ENCODE data around the gene NEDD8. TPM values are rescaled to one million over a fixed set of nuclear protein-coding genes. Genes with fewer than 3 reads are reported as not detected.

NEDD8 gene
- total RNA-seq, 2 experiments from 2014 or later, result 178 to 229 TPM

DNA sequence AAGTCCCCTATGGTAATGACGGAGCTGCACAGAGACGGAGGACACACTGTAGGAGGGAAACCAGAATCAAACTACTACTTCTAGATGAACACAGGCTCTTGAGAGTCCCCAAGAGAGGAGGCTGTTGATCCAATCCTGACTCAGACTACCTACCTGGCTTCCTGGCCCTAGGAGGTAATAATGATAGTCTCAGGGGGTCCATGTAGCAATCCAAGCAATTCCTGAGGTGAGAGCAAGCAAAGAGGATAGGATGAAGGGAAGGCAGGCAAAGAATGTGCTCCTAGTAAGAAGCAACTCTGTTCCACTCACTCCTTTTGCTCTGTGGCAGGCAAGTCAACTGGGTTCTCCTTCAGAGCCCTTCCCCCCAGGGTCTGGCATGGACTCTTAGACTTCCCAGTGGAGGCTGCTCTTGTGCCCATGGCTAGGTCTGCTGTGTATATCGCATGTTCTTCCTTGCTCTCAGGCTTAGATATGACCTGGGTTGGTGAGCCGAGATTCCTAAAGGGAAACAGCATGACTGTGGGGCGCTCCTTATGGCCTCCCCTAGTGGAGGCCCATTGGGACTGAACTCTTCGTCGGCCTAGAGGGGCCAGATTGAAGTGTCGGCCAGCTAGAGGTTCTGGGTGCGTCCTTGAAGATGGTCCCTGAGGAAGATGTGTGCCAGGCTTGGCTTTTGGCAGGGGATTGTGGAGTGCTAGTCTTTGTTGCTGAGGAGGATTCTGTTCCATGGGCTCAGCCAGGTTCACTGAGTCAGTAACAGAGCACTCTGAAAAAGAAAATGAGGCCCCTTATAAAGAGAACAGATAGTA, 8.1 kb upstream of the NEDD8 start:
- H3K27me3 Mint-ChIP-seq, result no peaks in the 10 kb centered on the region
- H3K36me3 Mint-ChIP-seq (ENCODE audit: low read depth), result peaks cover 64% of the 10 kb centered on the region
- H3K9me3 Mint-ChIP-seq, result no peaks in the 10 kb centered on the region
- ChIA-PET CTCF (interaction anchor here (3.0 to 4.2 kb wide), 4 partner anchors 24 to 69 kb away, joined by 20 to 93 read pairs (median 60); partner anchors contain the start of genes CIDEB, DHRS1, LTB4R and LTB4R2), POLR2A (no interaction called here)
- peaks cover 69% of the 10 kb centered on the region for H3K4me1 Mint-ChIP-seq
- no peak for DNase-seq
- H3K27ac Mint-ChIP-seq, result peak overlapping the region; percentile 84
- H3K4me3 Mint-ChIP-seq, result peak overlapping the region; percentile 95

DNA sequence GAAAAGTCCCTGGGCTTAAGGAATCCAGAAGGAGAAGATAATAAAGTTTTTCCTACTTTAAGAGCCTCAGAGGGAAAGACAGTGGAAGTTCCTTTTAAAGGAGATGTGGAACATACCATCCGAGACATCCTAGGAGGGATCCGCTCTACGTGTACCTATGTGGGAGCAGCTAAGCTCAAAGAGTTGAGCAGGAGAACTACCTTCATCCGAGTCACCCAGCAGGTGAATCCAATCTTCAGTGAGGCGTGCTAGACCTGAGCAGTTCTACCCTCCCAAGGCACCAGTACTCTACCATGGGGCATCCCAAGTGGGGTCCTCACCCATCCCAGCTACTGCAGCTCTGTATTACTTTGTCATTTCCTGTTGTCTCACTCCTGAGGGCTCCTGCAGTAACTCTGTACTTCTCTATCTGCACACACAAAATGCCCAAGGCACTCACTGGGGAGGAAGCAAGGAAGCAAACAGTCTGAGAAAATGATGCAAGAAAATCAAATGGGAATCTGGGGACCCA, 6.4 kb upstream of the NEDD8 start:
- peak overlapping the region; percentile 70 for H3K27ac Mint-ChIP-seq
- peaks cover 77% of the 10 kb centered on the region for H3K4me1 Mint-ChIP-seq
- POLR2A ChIA-PET, result interaction anchor here (0.6 kb wide), 1 partner anchor 76 kb away, joined by 7 read pairs; no protein-coding TSS in a partner anchor
- no peaks in the 10 kb centered on the region for H3K9me3 Mint-ChIP-seq
- no peak for DNase-seq
- H3K36me3 Mint-ChIP-seq (ENCODE audit: low read depth), result peaks cover 73% of the 10 kb centered on the region
- CTCF ChIA-PET, result interaction anchor here (0.7 to 2.2 kb wide), 10 partner anchors 8 to 77 kb away, joined by 3 to 8 read pairs (median 4); partner anchors contain the start of genes CHMP4A, IRF9 and MDP1
- H3K4me3 Mint-ChIP-seq, result no peak overlapping the region
- H3K27me3 Mint-ChIP-seq, result no peaks in the 10 kb centered on the region

DNA sequence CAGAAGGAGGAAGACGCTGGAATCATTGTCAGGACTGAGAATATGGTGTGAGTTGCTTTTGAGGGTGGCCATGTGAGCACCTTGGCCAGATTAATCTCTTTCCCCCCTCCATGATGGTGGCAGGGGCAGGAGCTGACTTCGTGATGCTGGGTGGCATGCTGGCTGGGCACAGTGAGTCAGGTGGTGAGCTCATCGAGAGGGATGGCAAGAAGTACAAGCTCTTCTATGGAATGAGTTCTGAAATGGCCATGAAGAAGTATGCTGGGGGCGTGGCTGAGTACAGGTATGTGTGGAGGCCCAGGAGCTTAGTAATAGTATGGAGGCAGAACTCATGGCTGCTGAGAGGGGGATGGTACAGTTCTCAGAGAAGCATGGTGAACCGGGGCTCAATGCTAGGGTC, 6.0 kb upstream of the NEDD8 start:
- ChIA-PET CTCF (interaction anchor here (0.7 to 2.2 kb wide), 11 partner anchors 9 to 81 kb away, joined by 3 to 8 read pairs (median 3); partner anchors contain the start of genes CHMP4A, IRF9 and MDP1), POLR2A (no interaction called here)
- DNase-seq, result no peak
- Mint-ChIP-seq H3K27ac (no peak overlapping the region), H3K27me3 (no peaks in the 10 kb centered on the region), H3K4me3 (no peak overlapping the region), H3K36me3 (ENCODE audit: low read depth) (peaks cover 73% of the 10 kb centered on the region), H3K9me3 (no peaks in the 10 kb centered on the region), H3K4me1 (peaks cover 77% of the 10 kb centered on the region)

GRCh38 chr14:24237463-24237955, 5.3 kb upstream of the NEDD8 start:
- POLR2A ChIA-PET, result no interaction called here

DNA sequence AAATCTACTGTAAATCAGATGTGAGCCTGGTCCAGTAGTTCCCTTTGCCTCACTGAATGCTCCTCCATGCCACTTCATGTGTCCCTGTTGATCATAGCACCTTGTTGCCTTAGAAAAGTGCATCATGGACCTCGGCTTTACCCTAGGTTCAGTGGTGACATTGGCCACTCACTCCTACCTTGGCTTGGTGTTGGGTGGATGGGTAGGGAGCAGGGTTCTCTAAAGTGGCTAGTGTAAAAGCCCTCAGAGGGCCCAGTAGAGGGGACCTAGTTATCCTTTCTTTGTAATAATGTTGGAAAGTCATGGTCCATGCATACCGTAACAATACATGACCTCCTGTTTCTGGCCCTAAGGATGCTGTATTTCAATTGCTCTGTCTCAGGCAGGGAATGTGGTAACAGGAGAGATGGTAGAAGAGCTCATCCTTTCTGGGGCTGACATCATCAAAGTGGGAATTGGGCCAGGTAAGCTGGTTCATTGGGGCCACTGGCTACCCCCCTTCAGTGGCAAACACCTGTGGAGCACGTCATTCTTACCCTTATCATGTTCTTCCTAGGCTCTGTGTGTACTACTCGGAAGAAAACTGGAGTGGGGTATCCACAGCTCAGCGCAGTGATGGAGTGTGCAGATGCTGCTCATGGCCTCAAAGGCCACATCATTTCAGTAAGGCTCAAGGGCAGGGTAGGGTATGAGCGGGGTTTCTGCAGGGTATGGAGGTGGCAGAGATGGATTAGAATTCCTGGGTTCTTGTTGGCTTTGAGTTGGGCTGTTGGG, 4.7 kb upstream of the NEDD8 start:
- DNase-seq, result no peak
- H3K9me3 Mint-ChIP-seq, result no peaks in the 10 kb centered on the region
- peaks cover 71% of the 10 kb centered on the region for H3K36me3 Mint-ChIP-seq (ENCODE audit: low read depth)
- H3K4me1 Mint-ChIP-seq, result peaks cover 77% of the 10 kb centered on the region
- ChIA-PET POLR2A (no interaction called here), CTCF (interaction anchor here (1.1 to 1.7 kb wide), 3 partner anchors 10 to 97 kb away, joined by 3 to 8 read pairs (median 5); no protein-coding TSS in a partner anchor)
- H3K27ac Mint-ChIP-seq, result peak overlapping the region; percentile 39
- H3K4me3 Mint-ChIP-seq, result no peak overlapping the region
- no peaks in the 10 kb centered on the region for H3K27me3 Mint-ChIP-seq

More at GRCh38 chr14:24237463-24237955, 5.3 kb upstream of the NEDD8 start:
- no peak overlapping the region for H3K4me3 Mint-ChIP-seq
- H3K27me3 Mint-ChIP-seq, result no peaks in the 10 kb centered on the region
- CTCF ChIA-PET, result interaction anchor here (0.8 to 2.2 kb wide), 8 partner anchors 9 to 80 kb away, joined by 3 to 8 read pairs (median 4); partner anchors contain the start of gene MDP1
- H3K27ac Mint-ChIP-seq, result no peak overlapping the region
- peaks cover 77% of the 10 kb centered on the region for H3K4me1 Mint-ChIP-seq
- no peak for DNase-seq
- no peaks in the 10 kb centered on the region for H3K9me3 Mint-ChIP-seq
- peaks cover 73% of the 10 kb centered on the region for H3K36me3 Mint-ChIP-seq (ENCODE audit: low read depth)

- no peak for DNase-seq
These were observed 3.9 kb upstream of the NEDD8 start for GRCh38 chr14:24235804-24236688.

GRCh38 chr14:24234095-24235005, 2.2 kb upstream of the NEDD8 start:
- no peaks in the 10 kb centered on the region for H3K27me3 Mint-ChIP-seq
- DNase-seq, result no peak
- H3K27ac Mint-ChIP-seq, result peak overlapping the region; percentile 33
- CTCF ChIA-PET, result interaction anchor here (0.8 to 2.3 kb wide), 9 partner anchors 8 to 197 kb away, joined by 3 to 14 read pairs (median 5); partner anchors contain the start of genes CIDEB, IRF9, LTB4R2 and MDP1
- peaks cover 72% of the 10 kb centered on the region for H3K4me1 Mint-ChIP-seq
- peak overlapping the region; percentile 97 for H3K4me3 Mint-ChIP-seq
- peaks cover 54% of the 10 kb centered on the region for H3K36me3 Mint-ChIP-seq (ENCODE audit: low read depth)
- POLR2A ChIA-PET, result interaction anchor here (1.3 kb wide), 1 partner anchor 18 kb away, joined by 3 read pairs; the partner anchor contains the start of gene MDP1
- no peaks in the 10 kb centered on the region for H3K9me3 Mint-ChIP-seq

More at GRCh38 chr14:24235804-24236688, 3.9 kb upstream of the NEDD8 start:
- Mint-ChIP-seq H3K27ac (no peak overlapping the region), H3K9me3 (no peaks in the 10 kb centered on the region), H3K4me1 (peaks cover 80% of the 10 kb centered on the region), H3K4me3 (no peak overlapping the region), H3K36me3 (ENCODE audit: low read depth) (peaks cover 68% of the 10 kb centered on the region), H3K27me3 (no peaks in the 10 kb centered on the region)
- POLR2A ChIA-PET, result interaction anchor here (0.6 kb wide), 1 partner anchor 13 kb away, joined by 3 read pairs; no protein-coding TSS in a partner anchor
- CTCF ChIA-PET, result interaction anchor here (0.9 to 1.8 kb wide), 7 partner anchors 16 to 127 kb away, joined by 3 to 7 read pairs (median 5); partner anchors contain the start of genes IRF9, LTB4R2 and MDP1

DNA sequence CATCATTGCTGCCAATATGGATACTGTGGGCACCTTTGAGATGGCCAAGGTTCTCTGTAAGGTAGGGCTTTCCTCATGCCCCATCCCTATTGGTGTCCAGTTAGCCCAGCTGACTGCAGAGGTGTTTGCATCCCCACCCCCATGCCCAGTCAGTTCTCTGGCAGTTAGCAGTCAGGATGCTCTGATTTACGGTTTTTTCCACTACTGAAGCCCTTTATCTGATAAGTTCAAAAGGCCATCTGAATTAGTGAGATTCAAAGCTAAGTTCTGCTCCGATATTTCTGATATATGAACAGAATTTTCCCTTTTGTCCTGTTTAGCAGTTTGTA, 1.3 kb upstream of the NEDD8 start:
- POLR2A ChIA-PET, result no interaction called here
- Mint-ChIP-seq H3K36me3 (ENCODE audit: low read depth) (peaks cover 45% of the 10 kb centered on the region), H3K4me3 (peak overlapping the region; percentile 97), H3K4me1 (peaks cover 67% of the 10 kb centered on the region), H3K27ac (peak overlapping the region; percentile 93), H3K9me3 (no peaks in the 10 kb centered on the region), H3K27me3 (no peaks in the 10 kb centered on the region)
- CTCF ChIA-PET, result interaction anchor here (0.8 to 2.3 kb wide), 3 partner anchors 9 to 18 kb away, joined by 3 to 14 read pairs (median 4); partner anchors contain the start of genes MDP1 and TINF2
- DNase-seq, result no peak

GRCh38 chr14:24232645-24233537, 724 bp upstream of the NEDD8 start, which contains the start of gene GMPR2:
GMPR2 (plus strand) TSS chr14:24232929; CDS start chr14:24233254, 325 bp downstream.
- Mint-ChIP-seq H3K27me3 (no peaks in the 10 kb centered on the region), H3K9me3 (no peaks in the 10 kb centered on the region), H3K36me3 (ENCODE audit: low read depth) (peaks cover 39% of the 10 kb centered on the region), H3K27ac (peak within 1 kb of the TSS; percentile 93), H3K4me3 (peak within 1 kb of the TSS; percentile 97), H3K4me1 (peaks cover 61% of the 10 kb centered on the region)
- POLR2A ChIA-PET, result interaction anchor here (0.7 to 1.2 kb wide), 2 partner anchors 10 to 38 kb away, joined by 3 to 5 read pairs; partner anchors contain the start of gene TINF2
- CTCF ChIA-PET, result interaction anchor here (0.8 to 2.3 kb wide), 3 partner anchors 10 to 17 kb away, joined by 3 to 14 read pairs (median 4); partner anchors contain the start of genes MDP1 and TINF2
- DNase-seq, result peak; percentile 35
